ENCODE results near the gene HSPA5.
"Not testable (repeated sequence)": the region's sequence is repeated elsewhere in the genome, so short reads cannot be mapped to it uniquely, and the experiment has no call there.

The HSPA5 gene

DNA sequence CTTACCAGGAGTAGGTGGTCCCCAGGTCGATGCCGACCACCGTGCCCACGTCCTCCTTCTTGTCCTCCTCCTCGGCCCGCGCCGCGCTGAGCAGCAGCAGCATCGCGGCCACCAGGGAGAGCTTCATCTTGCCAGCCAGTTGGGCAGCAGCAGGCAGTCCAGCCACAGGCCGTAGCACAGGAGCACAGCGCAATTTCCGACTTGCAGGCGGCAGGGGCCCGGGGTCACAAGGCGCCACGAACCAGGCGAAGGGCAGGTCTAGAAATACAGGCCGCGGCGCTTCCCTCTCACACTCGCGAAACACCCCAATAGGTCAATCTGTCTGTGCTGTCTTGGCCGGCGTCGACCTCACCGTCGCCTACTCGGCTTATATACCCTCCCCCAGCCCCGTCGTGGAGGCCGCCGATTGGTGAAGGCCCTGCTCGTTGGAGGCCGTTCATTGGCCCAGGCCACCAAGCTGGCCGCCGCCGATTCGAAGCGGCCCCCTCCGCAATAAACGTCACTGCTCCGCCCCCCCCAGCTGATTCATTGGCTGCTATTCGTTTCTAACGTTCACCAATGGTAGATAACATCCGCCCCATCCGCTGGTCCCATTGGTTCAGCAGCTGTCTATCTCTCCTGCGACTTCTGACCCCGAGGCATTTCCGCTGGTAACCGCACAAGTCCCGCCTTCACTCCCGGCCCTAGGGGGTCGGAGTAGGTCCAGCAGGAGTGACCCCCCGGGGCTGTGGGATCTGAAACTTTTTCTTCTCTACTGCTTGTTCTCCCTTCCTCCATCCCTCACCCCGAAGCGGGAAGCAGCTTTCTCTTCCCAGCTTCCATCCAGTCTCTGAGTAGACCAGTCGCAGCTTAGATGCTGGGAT is at the start of gene HSPA5:
TSS of gene HSPA5 (minus strand) at position 344 of the 863 bp plus-strand sequence. CDS start at position 127, 217 bp downstream.
- no peak for FAIRE-seq

DNA sequence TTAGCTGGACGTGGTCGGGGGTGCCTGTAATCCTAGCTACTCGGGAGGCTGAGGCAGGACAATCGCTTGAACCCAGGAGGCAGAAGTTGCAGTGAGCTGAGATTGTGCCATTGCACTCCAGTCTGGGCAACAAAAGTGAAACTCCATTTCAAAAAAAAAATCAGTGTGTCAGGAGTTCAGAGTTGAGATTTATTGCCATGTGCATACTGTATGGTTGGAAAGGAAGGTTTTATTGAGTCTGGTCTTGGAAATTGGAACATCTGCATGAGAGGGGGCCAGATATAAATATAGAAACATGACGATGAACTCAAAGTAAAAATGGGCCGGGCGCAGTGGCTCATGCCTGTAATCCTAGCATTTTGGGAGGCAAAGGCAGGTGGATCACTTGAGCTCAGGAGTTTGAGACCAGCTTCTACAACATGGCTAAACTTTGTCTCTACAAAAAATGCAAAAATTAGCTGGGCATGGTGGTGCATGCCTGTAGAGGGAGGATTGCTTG is 45.8 kb upstream of the HSPA5 start:
- FAIRE-seq = not testable (repeated sequence)

DNA sequence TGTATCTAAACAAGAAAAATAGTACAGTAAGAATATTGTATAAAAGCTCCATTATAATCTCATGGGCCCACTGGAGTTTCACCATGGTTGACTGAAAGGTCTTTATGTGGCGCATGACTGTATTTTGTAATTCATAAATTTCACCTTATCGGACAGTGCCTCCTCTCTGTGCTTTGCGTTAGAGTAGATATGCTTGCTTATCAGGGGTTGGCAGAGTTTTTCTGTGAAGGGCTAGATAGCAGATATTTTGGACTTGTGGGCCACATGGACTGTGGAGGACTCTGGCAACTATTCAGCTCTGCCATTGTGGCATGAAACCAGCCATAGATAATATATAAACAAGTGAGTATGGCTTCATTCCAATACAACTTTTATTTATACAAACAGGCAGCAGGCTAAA is 43.7 kb upstream of the HSPA5 start:
- no peak for FAIRE-seq

DNA sequence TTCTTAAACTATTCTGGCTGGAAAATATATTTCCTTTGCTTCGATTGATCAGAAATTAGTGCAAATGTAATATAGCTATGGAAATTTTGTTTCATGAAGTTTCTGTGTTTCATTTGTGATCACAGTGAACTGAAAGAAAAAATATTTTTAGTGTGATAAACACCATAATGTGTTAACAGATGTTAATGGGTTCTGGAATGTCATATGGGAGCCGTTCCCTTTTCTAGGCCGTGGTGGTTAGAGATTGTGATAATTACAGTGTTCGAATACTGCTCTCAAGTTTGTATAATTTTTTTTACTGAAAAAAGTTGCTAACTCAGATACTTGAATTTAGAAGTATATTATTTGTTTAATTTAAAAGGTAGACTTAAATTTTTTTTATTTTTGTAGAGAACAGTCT is 39.8 kb upstream of the HSPA5 start:
- FAIRE-seq = no peak

DNA sequence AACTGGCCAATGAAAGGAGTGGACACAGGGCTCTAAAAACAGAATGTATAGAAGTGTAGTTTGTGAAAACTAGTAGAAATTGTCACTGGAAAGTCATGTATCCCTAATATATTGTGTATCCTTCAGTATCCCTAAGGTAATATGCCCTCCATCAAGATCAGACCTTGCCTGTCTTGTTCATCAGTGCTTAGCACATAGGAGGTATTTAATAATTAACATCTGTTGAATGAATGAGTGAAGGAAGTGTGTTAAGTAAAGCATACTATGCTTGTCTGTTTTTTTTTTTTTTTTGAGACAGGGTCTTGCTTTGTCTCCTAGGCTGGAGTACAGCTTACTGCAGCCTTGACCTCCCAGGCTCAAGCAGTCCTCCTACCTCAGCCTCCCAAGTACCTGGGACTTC is 36.3 kb upstream of the HSPA5 start:
- no peak for FAIRE-seq

DNA sequence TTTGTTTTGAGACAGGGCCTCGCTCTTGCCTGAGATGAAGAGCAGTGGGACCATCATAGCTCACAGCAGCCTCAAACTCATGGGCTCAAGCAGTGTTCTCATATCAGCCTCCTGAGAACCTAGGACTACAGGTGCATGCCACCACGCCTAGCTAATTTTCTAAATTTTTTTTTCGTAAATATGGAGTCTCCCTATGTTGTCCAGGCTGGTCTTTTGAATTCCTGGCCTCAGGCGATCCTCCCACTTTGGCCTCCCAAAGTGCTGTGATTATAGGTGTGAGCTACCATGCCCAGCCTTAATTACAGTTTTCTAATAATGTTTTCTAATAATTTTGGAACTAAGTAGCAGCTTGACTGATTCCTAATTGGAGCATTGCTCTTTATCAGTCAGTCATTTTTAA is 35.6 kb upstream of the HSPA5 start:
- FAIRE-seq = no peak

DNA sequence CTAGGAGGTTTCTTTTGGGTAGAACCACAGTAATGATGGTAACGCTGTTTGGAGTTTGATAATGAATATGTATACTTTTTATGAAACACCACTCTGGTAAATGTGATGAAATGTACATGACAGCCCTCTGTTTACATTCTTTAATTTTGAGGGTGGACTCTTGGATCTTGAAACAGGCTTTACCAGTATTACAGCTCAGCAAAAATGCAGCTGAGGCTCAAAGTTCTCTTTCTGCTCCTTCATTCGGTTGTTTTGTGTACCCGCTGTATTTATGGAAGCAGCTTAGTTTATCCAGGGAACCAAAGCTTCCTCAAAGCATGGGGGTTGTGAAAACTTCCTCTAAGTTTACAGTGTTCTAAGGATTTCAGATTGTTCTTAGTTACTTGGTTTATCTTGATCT is 31.6 kb upstream of the HSPA5 start:
- no peak for FAIRE-seq

DNA sequence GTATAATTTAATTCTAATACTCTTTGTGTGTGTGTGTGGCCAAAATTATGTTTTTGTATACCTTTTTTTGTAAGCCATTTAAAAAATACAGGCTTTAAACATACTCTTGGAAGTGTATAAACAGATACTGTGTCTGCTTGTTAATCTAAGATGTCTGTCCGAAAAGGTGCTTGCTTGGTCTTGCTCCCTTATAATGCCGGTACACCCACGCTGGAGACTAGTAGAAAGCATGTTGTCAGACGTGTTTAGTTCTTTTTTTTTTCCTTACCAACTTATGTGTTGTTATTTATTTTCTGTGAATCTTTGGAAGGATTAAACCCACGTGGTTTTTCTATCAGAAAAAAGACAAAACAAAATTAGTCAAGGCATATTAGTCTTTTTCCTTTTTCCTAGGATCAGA is 29.9 kb upstream of the HSPA5 start:
- FAIRE-seq = no peak

DNA sequence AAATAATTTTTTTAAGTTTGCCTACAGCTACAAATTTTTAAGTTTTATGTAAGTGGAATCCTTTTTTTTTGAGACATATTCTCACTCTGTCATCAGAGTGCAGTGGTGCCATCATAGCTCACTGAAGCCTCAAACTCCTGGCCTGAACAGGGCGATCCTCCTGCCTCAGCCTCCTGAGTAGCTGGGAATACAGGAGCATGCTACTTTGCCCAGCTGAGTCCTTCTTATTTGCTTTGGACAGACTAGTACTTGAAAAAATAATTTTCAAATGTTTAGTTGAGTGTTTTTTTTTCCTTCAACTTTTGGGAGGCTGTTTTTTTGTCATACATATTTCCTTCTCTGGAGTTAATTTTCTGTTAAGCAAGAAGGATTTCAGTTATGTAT is 27.9 kb upstream of the HSPA5 start:
- no peak for FAIRE-seq

DNA sequence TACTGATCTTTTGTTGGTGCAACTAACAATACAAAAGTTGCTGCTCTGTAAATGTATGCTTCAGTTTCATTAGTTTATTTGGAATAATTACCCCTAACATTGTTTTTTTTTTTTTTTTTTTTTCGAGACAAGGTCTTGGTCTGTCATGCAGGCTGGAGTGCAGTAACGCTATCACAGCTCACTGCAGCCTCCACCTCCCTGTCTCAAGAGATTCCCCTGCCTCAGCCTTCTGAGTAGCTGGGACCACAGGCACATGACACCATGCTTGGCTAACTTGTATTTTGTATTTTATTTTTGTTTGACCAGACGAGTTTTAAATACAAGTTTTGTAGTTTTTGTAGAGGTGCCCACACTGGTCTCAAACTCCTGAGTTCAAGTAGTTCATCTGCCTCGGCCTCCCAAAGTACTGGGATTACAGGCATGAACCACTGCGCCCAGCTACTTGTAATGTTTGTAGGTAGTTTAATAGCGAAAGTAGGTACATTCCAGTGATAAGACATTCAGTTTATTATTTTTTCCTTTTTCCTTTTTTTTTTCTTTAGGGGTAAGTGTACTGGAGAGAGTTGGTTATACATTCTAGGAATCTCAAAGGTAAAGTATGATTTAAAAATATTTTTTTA is 27.4 kb upstream of the HSPA5 start:
- FAIRE-seq = no peak

DNA sequence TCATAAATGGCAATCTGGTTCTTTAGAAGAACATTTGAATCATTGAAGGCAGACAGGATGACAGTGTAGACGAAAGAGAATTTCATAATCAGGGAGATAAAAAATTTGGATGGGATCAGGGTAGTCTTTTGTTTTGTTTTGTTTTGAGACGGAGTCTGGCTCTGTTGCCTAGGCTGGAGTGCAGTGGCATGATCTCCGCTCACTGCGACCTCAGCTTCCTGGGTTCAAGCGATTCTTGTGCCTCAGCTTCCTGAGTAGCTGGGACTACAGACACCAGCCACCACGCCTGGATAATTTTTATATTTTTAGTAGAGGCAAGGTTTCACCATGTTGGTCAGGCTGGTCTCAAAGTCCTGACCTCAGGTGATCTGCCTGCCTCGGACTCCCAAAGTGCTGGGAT is 22.9 kb upstream of the HSPA5 start:
- FAIRE-seq = not testable (repeated sequence)

DNA sequence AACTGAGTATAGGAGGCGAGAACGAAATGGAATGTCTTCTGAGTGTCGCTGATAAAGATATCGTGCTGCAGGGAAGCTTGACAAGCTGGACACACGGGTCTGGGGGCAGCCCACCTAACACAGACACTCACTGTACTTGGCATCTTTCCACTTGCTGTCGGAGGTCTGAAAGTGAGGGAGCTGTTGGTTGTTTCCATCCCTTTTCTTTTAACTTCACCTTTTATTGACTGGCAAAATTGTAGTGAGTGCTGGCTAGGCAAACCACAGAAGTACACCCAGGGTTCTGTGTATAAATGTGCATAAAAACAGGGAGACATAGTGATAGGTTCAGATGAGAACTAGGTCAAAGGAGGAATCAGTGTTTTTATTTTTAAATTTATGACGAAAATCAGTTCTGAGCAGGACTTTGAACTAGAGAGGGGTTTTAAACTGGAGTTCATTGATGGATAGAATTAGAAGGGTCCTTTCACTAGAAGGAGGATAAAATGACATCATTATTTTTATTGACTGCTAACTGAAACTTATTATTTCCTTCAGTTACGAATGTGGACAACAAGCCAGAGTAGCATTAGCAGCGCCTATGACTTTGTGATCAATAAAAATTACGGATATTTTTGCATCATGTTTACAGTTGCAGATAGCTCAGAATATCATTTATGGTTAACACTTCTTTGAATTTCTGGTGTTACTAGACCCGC is 21.3 kb upstream of the HSPA5 start:
- FAIRE-seq = no peak

DNA sequence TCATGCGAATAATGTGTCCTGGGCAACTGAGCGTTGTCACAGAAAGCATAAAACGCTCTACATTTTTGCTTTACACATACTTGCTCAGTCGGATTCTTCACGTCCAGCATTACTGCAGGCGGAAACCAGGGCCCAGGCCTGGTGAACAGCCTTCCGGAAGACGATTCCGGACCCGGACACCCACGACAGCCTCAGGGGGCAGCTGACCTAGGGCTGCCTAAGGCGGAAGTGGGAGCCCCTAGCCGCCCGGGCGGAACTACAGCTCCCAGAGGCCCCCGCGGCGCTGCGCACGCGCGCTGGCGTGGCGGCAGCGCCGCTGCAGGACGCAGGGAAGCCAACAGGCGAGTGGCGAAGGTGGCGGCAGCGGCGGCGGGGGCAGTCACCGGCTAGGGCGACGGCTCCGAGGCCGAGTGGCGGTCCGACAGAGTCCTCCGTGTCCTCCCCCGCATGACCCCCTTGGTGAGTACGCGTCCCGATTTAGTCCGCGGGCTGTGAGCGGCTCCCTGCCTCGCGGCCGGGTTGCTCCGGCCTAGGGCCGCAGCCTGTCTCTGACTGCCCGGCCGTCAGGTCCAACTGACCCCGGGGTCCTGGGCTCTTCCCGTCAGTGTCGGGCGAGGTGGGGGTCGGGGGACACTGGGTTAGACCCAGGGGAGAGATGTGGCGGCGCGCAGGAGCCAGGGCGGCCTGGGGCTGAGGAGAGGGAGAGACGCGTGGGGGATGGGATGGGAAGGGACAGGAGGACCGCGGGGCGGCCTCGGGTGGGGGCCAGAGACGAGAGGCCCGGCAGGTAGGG is 20.6 kb upstream of the HSPA5 start, which contains the start of gene GAPVD1:
TSS of gene GAPVD1 (plus strand) at position 326 of the 793 bp plus-strand sequence. CDS start 37,096 bp downstream, outside the sequence.
- FAIRE-seq = no peak

DNA sequence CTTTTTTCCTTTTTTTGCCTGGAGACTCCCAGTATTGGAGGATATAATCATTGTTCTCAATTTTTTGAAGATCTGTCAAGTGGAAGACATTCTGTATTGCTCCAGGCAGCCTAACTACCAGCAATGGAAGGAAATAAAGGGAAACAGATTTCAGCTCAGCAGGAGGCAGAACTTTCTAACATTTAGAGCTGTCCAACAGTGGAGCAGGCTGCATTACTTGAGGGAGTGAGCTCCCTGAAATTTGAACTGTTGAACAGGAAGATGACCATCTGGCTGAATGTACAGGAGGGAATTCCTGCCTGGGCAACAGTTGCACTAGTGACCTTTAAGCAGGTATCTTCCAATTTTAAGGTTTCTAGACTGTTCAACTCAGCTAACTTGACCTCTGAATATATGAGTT is 19.4 kb upstream of the HSPA5 start:
- no peak for FAIRE-seq

DNA sequence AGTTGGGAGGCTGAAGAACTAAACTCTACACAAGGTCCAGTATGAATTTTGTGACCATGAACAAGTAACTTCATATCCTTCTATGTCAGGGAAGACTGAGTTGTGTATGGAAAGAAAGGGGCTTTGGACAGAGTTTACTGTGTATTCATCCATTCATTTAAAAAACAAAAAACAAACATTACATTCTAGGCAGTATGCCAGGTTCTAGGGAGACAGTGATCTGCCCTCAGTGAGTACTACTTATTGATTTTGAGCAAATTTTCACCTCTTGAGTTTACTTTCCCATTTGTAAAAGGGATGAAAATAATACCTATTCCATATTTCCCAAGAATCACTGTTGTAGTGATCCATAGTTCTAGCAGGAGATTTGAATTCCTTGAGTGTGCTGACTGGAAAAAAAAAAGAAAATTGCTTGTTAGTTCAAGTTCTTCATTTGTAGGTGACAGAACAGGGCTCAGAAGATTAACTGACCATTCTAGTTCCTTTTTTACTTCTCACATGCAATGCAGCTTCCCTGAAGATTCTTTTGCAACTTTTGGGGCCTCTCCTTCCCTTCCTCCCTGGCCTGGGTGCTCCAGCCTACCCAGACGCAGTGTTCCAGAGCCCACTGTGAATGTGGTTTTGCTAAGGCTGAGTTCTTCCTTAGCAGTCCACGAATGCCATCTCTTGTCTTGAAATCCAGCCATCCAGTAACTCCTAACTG is 17.8 kb upstream of the HSPA5 start:
- no peak for FAIRE-seq

DNA sequence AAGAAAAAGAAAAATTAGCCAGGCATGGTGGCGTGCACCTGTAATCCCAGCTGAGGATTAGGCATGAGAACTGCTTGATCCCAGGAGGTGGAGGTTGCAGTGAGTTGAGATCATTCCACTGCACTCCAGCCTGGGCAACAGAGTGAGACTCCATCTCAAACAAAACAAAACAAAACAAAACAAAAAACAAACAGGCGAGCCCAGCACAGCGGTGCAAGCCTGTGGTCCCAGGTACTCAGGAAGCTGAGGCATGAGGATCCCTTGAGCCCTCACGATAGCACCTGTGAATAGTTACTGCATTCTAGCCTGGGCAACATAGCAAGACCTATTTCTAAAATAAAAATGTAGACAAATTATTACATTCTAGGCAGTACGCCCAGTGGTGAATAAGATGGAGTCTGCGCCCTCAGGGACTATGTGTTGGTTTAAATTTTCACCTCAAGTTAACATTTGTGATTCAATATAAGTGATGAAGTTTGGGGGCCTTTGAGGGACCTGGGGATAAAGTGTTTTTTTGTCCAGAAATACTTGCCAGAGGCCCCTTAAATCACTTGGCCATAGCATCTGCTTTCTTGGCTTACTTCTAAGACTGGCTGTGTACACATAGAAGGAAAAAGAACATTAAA is 17.1 kb upstream of the HSPA5 start:
- FAIRE-seq = no peak

DNA sequence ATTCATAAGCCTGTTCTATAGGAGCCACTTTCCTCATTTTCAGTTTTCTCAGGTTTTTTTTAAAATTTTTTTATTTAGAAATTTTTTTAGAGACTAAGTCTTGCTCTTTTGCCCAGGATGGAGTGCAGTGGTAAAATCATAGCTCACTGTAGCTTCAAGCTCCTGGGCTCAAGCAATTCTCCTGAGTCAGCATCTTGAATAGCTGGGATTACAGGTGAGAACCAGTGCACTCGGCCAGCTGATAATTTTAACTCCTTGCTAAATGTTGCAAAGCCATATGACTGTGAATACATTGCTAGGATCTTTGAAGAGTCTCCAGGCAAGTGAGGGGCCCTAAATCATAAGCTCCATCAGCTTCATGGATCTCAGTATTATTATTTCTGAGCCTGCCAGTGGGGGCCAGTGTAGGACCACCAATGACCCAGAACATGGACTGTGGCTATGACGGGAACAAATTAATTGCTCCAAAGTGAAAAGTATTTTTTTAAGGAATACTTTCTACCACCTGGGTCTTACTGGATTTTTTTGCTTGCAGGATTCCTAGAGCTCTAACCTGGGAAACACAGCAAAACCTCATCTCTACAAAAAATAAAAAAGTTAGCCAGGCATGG is 14.7 kb upstream of the HSPA5 start:
- no peak for FAIRE-seq

DNA sequence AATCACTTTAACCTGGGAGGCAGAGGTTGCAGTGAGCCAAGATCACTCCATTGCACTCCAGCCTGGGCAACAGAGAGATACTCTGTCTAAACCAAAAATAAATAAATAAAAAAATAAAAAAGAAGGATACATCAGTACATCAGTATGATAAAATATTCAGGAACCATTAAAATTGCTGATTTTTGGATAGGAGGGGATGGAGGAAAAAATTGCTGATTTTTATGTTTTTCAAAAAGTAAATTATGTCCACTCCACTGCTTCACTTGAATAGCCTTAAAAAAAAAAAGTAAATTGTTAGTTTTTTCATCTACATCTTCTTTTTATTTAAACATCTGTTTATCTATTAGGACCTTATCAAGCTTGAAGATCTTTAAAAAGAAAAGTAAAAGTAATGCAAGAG is 13.1 kb upstream of the HSPA5 start:
- no peak for FAIRE-seq

DNA sequence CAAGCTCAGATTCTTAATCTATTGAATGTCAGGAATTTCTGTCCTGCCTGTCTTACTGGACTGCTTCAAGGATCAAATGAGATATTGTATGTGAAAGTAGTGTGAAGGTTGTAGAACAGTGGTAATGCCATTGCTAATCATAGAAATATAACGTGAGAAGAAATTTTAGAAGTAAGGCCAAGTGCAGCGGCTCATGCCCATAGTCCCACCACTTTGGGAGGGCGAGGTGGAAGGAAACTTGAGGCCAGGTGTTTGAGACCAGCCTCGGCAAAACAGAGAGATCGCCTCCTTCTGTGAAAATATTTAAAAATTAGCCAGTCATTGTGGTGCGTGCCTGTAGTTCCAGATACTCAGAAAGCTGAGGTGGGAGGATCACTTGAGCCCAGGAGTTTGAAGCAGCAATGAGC is 5.1 kb upstream of the HSPA5 start:
- no peak for FAIRE-seq

DNA sequence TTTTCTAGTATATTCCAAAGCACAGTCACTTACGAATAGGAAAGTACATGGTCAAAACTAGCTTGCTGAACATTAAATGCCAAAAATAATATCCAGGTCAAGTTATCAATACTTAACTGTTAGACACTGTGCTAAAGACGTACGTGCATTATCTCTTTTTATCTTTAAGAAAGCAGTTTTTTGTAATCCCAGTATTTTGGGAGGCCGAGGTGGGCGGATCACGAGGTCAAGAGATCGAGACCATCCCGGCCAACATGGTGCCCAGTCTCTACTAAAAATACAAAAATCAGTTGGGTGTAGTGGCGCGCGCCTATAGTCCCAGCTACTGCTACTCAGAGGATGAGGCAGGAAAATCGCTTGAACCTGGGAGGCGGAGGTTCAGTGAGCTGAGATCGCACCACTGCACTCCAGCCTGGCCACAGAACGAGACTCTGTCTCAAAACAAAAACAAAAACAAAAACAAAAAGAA is 2.7 kb upstream of the HSPA5 start:
- no peak for FAIRE-seq

All from colon (tissue), 2 donors.